H1 (cell line): ENCODE results near the gene GREM2. TPM values are rescaled to one million over a fixed set of nuclear protein-coding genes. Genes with fewer than 3 reads are reported as not detected.

Experiments
- CTCF ChIP-seq, 3 experiments: IDR thresholded peaks; 1 replicate in 2 of 3; 2 replicates in 1 of 3; pipeline versions ENCODE4 v1.5.1 to v1.6.1; 2011; ENCODE audit warnings: low read length in 3 of 3, mild to moderate bottlenecking in 3 of 3, inconsistent platforms in 2 of 3, low read depth in 1 of 3, moderate library complexity in 1 of 3; ENCODE audit not compliant: insufficient read depth in 1 of 3; ENCODE audit errors: control extremely low read depth in 1 of 3
- EGR1 ChIP-seq: IDR thresholded peaks from 2 replicates; pipeline ENCODE4 v1.6.1; 2011; ENCODE audit warnings: low read depth, low read length, borderline replicate concordance
- EP300 ChIP-seq, 2 experiments: IDR thresholded peaks; 1 replicate in 1 of 2; 2 replicates in 1 of 2; pipeline ENCODE4 v1.6.1; 2011 to 2012; ENCODE audit warnings: low read depth in 2 of 2, low read length in 2 of 2, mild to moderate bottlenecking in 2 of 2, borderline replicate concordance in 1 of 2, inconsistent platforms in 1 of 2, moderate library complexity in 1 of 2
- JUN ChIP-seq: IDR thresholded peaks from 2 replicates; pipeline ENCODE4 v1.6.1; 2011; ENCODE audit warnings: low read depth, mild to moderate bottlenecking, improper control_type of control experiment, low read length
- MAX ChIP-seq: IDR thresholded peaks from 2 replicates; pipeline ENCODE4 v1.6.1; 2012; ENCODE audit warnings: inconsistent platforms
- SUZ12 ChIP-seq: fragments of 200-600 bp; sonication (generic); IDR thresholded peaks from 2 replicates; pipeline ENCODE4 v1.6.1; 2012; ENCODE audit warnings: mild to moderate bottlenecking, inconsistent platforms, low read length, moderate library complexity, mixed read lengths
- TAF7 ChIP-seq: optimal IDR thresholded peaks from 2 replicates; pipeline ENCODE3; 2011; ENCODE audit warnings: low read depth, mild to moderate bottlenecking, inconsistent platforms, low read length, moderate library complexity, borderline replicate concordance
- ZNF274 ChIP-seq: IDR thresholded peaks from 2 replicates; pipeline ENCODE4 v1.7.0; 2012; ENCODE audit warnings: low read length, borderline replicate concordance; ENCODE audit errors: extremely low read depth
- polyA plus RNA-seq, 7 experiments: library from polyadenylated mRNA; depleted of rRNA in 3 of 7; stranded (reverse) in 5 of 7; unstranded in 2 of 7; fragments of >200 nt in 5 of 7; fragments of 200-250 nt in 2 of 7; gene quantifications; 1 replicate in 5 of 7; 2 replicates in 1 of 7; 4 replicates in 1 of 7; pipeline versions ENCODE4 v1.2.1 to v1.2.3, GENCODE V29; 2011 to 2013; ENCODE audit warnings: missing spikeins in 2 of 7, mixed read lengths in 2 of 7
- total RNA-seq: library from RNA; stranded (reverse); fragmentation: NEBNext Ultra II Directional; extraction: Animal tissue kit (Norgen Biotek cat#: 25700); gene quantifications from 2 replicates; pipeline ENCODE4 v1.2.1, GENCODE V29; 2021

GREM2 gene
- total and polyA plus RNA-seq, 2 of the 8 experiments (the other 6 are each of a cell fraction or from before 2014, with no cell fraction given): 0.05 TPM; not detected in 1

- TF ChIP-seq CTCF (IDR thresholded peaks at IDR 0.05; ENCODE audit: control extremely low read depth in 1 of 3, insufficient read depth in 1 of 3, low read depth in 1 of 3, low read length in 3 of 3): no peak
- TF ChIP-seq MAX: no peak
- no peak for TF ChIP-seq EGR1
- TF ChIP-seq JUN: no peak
- no peak for TF ChIP-seq ZNF274
- no peak for TF ChIP-seq SUZ12
- TF ChIP-seq EP300 (IDR thresholded peaks at IDR 0.05; ENCODE audit: borderline replicate concordance in 1 of 2, low read depth in 2 of 2, low read length in 2 of 2): no peak
- no peak for TF ChIP-seq TAF7
Measured at GRCh38 chr1:240652961-240653409, 41.0 kb upstream of the GREM2 start (continued).
